GM21576 (cell line): Measurements from ENCODE around the gene INTU.
"Not testable (repeated sequence)": the region's sequence is repeated elsewhere in the genome, so short reads cannot be mapped to it uniquely, and the experiment has no call there.

Source experiments
- ATAC-seq: cut with Tn5 transposase; IDR thresholded peaks from one replicate; pipeline ENCODE4 v1.9.1; 2021; ENCODE audit warnings: mild to moderate bottlenecking, moderate library complexity; ENCODE audit not compliant: unreplicated experiment

The INTU gene

DNA sequence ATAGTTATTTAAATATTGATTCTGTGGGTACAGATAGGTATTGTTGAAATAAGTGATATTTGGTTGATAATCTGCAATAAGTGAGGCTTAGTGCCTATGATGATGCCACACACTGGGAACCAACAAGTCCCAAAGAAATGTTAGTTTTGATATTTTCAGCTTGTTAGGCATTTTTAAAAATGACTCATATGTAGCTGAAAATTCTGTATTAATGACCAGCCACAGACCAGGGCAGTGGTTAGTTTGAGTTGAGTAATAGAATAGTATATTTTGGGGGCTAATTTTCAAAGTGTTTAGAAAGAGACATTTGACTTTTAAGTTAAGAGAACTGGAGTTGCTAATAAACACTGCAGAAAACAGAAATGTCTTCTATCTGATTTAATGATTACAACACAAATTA is 9.4 kb downstream of the INTU start:
- no peak for ATAC-seq

DNA sequence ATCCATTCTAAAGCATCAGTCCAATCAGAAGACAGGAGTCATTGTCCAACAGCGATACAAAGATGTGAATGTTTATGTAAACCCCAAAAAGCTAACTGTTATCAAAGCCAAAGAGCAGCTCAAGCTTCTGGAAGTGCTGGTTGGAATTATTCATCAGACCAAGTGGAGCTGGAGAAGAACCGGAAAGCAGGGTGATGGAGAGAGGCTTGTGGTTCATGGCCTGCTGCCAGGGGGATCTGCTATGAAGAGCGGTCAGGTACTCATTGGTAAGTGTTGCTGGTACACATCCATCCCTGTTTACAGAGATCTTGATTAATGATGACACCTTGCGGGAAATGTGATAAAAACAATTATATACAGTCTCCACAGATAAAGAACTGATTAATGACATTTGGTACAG is 11.0 kb downstream of the INTU start:
- ATAC-seq: no peak

DNA sequence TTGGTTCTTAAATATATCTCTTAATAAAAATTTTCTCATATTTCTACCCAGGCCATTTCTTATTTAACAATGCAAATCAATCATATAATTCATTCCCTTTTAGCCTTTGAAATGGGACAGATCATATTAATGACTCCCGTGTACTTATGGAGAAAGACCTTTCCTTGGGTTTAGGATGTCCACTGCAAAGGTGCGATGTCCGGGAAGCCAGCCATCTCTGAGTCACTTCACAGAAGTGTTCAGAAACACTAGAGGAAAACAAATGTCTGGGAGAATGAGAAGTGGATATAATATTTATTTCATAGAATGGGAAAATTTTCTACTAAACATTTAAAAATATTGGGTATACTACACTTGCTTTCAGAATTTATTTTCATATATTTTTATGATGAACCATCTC is 15.3 kb downstream of the INTU start:
- no peak for ATAC-seq

DNA sequence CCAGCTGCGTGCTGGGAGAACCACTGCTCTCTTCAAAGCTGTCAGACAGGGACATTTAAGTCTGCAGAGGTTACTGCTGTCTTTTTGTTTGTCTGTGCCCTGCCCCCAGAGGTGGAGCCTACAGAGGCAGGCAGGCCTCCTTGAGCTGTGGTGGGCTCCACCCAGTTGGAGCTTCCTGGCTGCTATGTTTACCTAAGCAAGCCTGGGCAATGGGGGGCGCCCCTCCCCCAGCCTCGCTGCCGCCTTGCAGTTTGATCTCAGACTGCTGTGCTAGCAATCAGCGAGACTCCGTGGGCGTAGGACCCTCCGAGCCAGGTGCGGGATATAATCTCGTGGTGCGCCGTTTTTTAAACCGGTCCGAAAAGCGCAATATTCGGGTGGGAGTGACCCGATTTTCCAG is 22.8 kb downstream of the INTU start:
- ATAC-seq: not testable (repeated sequence)

DNA sequence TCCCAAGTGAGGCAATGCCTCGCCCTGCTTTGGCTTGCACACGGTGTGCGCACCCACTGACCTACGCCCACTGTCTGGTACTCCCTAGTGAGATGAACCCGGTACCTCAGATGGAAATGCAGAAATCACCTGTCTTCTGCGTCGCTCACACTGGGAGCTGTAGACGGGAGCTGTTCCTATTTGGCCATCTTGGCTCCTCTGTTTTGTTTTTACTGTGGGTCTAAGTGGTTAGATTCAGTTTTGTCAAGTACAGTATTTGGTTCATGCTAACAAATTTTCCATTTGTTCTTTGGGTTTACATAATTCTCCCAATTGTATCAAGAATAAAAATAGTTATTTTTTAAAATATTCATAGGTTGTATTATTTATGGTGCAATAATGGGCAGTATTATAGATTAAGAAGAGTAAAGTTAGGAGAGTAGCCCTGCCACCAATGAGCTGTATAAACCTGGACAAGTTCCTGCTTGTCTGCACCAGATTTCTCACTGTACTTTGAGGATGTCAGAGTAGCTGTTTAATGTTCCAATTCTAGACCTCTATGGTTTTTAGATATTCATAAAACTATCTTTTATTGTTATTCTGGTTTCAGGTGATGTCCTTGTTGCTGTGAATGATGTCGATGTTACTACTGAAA is 23.4 kb downstream of the INTU start:
- ATAC-seq: no peak

DNA sequence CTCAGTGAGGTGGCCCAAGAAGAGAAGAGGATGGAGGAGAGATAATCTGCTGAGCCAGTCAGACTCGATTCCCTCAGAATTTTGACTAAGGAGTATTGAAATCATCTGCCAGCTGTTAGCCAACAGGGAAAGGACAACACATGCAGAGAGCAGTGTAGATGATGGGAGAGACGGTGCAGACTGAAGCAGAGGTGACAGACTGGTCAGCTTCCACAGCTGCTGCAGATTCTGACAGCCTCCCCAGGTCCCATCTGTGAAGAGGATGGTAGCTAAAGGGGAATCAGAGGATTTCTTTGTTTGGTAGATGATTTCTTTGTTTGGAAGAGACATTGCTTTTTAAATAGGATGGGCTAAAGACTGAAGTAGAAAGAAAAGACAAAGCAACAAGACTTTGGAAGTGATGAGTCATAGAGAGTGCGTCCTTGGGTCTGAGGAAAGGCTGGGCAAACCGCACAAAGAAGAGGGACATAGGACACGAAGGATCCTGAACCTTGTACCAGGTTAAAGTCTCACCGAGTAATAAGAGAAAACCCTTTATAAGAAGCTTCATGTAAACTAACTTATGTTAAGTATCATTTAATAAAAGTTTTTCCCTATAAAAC is 27.6 kb downstream of the INTU start:
- no peak for ATAC-seq

DNA sequence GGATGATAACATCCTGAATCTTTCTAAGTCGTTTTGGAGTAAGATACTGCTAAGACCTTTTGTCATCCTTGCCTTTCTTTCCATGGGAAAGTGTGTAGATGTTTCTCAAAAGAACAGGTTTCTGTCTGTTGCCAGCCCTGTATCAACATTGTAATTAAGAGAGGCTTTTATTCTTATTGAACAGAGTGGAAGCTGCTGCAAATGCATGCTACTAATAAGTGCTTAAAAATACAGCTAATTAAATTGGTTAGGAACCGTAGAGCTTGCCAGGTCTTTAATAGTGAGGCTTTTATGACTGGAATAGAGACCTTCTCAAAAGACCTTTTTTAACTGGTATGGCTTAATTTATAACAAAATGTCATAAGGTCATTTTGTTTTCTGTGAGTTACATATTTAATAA is 34.4 kb downstream of the INTU start:
- ATAC-seq: no peak

DNA sequence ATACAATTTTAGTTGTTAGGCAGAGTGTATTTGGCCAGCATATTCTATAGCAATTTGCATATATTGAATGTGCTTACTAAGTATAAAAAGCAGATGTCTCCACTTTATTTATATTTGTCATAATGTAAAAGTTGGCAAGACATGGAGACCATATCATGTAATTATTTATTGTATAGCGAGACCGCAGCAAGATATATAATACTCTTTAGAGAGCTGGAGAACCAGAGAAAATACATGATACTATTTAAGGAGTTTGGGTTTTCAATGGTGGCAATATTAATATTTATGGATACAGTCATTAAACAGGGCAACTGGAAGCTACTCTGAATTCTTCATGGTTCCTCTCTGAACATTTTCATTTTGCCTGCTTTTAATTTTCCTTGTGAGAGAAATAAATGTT is 35.0 kb downstream of the INTU start:
- no peak for ATAC-seq

DNA sequence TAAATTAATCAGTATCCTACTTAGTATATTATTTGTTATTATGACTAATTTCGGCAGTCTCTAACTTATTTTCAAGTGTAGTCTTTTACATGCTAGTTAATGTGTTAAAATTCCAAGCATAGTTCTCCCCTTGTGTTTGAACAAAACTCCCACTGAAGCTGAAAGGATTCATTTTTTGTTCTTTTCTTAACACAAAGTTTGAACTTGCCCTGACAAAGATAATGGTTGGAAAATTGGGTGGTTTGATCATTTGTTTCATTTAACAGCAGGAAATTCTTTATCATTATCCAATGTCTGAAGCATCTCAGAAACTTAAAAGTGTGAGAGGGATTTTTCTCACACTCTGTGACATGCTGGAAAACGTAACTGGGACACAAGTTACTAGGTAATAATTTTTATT is 36.0 kb downstream of the INTU start:
- ATAC-seq: no peak

DNA sequence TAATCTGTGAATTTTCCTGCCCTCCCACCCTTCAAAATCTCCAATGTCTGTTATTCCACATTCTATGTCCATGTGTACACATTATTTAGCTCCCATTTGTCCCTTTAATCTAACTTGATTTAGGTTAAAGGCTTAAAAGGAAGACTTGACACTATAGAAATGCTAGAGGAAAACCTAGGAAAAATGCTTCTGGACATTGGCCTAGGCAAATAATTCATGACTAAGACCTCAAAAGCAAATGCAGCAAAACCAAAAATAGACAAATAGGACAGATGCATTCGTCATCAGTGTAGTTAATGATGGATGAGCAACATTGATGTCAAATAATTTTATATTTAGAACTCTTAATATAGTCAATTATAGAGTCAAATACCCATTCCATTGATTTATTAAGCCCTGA is 36.9 kb downstream of the INTU start:
- ATAC-seq: no peak

DNA sequence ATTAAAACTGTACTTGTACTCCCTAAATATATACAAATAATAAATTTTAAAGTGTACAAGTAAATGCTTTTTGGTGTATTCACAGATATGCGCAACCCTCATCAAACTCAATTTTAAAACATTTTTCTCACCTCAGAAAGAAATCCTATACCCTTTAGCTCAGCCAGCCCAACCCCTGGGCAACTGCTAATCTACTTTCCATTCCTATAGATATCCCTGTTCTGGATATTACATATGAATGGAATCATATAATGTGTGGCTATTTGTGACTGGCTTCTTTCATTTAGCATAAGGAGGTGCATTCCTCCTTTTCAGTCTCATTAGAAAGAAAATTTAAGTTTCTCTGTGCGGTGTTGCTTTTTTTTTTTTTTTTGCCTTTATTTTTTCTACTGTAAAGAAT is 39.4 kb downstream of the INTU start:
- ATAC-seq: no peak

DNA sequence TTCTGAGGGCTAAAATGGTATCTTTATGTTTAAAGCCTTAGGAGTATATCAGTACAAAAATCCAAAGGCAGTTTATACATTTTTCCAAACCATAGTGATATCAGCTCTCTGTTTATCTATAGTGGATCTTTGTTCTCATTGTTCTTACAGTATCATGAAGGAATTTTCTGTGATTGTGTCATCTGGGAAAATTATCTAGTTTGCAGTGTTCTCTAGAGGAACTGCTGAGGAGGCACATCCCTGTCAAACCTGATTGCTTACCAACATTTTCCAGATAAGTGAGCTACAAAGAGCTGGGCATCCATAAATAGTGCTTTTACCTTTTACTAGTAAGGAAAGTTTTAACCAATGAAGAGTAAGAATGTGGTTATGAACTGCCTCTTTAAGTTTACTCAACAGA is 52.5 kb downstream of the INTU start:
- ATAC-seq: no peak

DNA sequence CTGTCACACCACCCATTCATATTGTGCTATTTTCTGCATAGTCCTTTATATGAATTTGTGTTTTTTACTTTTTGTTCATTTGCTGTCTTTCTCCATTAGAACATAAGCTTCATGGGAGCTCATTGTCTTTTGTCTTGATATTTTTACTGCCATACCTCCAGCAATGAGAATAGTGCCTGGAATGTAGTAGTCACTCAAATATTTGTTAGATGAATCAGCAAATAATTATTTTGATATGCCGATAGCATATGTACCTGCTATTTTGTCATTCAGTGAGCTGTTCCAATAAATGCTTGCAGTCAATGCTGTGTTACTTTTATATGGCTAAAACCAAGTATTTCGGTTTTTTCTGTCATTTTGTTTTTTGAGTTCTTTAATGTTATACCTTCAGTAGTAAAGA is 53.9 kb downstream of the INTU start:
- no peak for ATAC-seq

DNA sequence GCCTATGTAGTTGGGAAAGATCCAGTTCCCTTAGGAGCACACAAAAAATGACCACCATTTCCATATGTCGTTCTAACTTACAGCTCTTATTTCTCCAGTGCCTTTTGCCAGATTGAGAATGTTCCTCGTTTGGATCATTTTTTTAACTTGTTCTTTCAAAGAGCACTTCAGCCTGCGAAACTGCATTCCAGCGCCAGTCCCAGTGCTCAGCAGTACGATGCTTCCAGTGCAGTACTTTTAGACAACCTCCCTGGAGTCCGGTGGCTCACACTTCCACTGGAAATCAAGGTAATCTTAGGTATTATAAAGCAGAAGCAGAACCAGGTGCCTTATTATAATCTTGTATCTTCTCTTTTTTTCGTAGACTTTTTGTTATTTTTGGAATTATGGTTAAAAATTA is 54.8 kb downstream of the INTU start:
- no peak for ATAC-seq

DNA sequence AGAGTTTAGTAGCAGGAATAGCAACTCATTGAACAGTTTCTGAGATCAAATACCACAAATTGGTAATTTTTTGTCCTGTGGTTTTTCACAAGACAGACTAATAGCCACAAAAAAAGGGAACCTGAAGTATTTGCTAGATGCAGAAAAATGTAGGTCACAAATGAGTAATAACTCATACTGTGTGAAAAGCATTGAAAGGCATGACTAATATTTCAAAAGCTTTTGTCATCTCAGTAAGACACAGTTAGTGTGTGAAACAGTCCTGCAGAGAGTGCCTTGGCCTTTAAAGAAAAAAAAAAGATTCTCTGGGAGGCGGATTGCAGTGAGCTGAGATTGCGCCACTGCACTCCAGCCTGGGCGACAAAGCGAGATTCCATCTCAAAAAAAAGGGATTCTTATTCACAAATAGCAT is 66.0 kb downstream of the INTU start:
- peak; percentile 100 for ATAC-seq

DNA sequence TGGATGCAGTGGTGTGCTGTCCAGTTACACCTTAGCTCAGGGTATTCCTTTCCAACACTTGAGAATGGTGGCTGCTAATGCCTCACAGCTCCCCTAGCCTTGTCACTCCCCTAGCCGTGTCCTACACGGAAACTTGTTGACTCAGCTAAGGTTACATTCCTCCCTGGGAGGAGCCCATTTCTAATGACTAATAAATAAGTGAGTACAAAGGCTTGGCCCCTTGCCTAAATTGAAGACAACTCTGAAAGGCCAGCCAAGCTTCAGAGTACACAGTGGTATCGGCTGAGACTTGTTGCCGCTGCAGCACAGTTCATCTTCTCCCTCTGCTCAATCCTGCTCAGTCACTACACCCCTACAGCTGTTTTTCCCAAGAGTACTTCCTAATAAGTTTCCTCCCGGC is 76.2 kb downstream of the INTU start:
- no peak for ATAC-seq

DNA sequence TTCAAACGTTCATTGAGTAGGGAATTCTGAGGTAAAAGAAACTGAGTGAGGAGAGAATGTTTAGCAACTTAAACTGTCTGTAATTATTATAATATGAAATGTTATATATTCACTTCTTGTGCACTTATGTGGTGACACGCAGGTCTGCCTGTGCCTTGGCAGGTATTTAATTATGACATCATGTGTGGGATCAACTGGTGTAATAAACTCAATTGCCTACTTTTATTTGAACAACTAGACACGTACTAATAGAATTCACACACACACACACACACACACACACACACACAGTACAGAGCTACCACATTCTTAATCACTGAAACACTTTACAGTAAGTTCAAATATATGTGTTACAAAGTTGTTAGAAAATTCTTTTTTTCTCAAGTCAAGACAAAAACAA is 76.7 kb downstream of the INTU start:
- no peak for ATAC-seq

DNA sequence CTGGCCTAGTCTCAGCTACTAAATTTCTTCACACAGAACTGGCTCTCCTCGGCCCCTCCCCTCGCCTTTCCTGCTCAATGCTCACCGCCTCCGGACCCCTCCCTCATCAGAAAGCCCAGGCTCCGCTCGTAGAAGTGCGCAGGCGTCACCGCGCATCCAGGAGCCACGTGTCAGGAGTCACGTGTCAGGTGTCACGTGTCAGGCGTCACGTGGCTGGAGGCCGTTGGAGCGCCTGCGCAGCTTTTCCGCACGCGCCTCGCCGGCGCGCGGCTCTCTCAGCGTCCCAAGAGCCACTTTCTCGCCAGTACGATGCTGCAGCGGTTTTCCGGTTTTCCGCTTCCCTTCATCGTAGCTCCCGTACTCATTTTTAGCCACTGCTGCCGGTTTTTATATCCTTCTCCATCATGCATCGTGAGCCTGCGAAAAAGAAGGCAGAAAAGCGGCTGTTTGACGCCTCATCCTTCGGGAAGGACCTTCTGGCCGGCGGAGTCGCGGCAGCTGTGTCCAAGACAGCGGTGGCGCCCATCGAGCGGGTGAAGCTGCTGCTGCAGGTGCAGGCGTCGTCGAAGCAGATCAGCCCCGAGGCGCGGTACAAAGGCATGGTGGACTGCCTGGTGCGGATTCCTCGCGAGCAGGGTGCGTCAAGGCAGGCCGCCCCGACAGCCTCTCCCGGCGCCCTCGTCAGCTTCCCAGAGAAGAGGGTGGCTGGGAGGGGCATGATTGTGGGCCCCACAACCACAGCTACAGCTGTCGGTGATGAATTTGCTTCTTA is 97.6 kb downstream of the INTU start, which contains the start of gene SLC25A31:
TSS of gene SLC25A31 (plus strand) at position 259 of the 772 bp plus-strand sequence. CDS start at position 405, 146 bp downstream.
- no peak for ATAC-seq

DNA sequence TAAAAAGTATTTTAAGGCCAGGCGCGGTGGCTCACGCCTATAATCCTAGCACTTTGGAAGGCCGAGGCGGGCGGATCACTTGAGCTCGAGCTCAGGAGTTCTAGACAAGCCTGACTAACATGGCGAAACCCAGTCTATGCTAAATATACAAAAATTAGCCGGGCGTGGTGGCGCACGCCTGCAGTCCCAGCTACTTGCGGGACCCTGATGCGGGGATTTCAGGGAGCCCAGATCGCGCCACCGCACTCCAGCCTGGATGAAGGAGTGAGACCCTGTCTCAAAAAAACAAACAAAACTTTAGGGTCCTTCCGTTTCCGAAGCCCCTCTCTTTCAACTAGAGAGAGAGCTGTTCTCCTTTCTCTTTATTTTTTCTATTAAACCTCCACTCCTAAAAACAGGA is 98.6 kb downstream of the INTU start:
- no peak for ATAC-seq

DNA sequence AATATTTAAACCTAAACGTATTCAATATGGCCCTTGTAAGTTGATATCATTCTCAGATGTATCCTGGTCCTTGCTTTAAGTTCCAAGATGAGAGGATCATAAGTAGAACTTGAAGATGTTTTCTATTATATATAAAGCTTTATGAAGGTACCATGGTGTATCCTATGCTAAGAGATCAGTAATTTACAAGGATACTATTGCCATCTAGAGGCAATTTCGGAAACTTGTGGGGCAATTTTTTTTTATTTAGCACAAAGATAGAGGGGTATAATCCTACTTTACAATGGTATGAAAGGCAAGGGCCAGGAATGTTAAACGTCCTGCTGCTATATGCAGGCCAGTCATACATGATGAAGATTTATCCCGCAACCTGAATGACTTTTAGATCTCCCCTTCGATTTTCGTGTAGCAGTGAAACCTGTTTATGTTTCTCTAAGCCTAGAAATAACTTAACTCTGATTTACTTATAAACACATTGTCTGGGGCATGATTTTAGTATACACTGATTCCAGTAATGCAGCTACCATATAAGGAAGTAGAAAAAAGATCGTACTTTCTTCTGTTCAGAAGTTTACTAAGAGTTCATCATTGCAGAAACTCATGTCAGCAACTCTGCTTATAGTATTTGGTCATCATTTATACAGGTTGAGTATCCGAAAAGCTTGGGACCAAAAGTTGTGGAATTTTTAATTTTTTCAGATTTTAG is 100.0 kb downstream of the INTU start:
- peak; percentile 77 for ATAC-seq

DNA sequence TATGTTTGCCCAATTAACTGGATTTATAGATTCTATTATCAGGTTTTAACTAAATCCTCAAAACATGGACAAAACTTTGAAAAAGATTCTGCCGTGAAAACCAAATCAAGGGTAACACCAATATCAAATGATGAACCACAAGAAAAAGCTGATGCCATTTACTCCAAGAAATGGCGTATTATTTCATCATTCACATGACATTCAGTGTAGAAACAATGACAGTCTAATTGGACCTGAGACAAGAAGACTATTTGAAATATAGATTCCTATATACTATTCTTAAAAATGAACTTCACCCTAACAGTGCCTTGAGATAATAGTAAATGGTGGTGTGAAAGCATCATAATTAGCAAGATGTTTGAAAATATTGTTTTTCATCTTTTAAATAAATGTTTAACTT is 102.2 kb downstream of the INTU start:
- no peak for ATAC-seq

DNA sequence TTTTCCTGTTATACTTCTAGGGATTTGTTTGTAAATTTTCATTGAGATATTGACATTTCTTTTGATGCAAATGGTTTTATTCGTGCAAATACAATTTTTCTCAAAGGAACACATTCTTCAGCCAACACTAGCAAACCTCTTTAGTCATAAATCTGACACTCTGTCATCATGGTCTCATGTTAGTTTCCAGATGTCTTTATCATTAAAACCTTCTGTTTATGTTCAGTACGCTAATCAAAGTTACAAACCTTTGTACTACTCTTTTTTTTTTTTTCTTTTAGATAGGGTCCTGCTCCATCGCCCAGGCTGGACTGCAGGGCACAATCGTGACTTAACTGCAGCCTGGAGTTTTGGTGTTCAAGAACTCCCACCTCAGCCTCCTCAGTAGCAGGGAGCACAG is 104.5 kb downstream of the INTU start:
- ATAC-seq: no peak
